NB4 (cell line): ENCODE measurements around the gene CLIC3.

Experiments used
- CTCF ChIP-seq: IDR thresholded peaks from one replicate; pipeline ENCODE4 v1.5.1; 2012; ENCODE audit warnings: low read depth, low read length
- MAX ChIP-seq: IDR thresholded peaks from 2 replicates; pipeline ENCODE4 v1.6.1; 2011; ENCODE audit warnings: low read depth, low read length
- MYC ChIP-seq: IDR thresholded peaks from 2 replicates; pipeline ENCODE4 v1.6.1; 2011; ENCODE audit warnings: low read depth, low read length
- POLR2A ChIP-seq: IDR thresholded peaks from 2 replicates; pipeline ENCODE4 v1.6.1; 2011; ENCODE audit warnings: mild to moderate bottlenecking; ENCODE audit not compliant: insufficient read length; ENCODE audit errors: extremely low read depth

- TF ChIP-seq CTCF: no peak
- no peak for TF ChIP-seq POLR2A
- no peak for TF ChIP-seq MAX
- no peak for TF ChIP-seq MYC
These were observed 41.0 kb downstream of the CLIC3 start for GRCh38 chr9:136955202-136955942.
